HepG2 (cell line): ENCODE results near the gene SAMD14. TPM values are rescaled to one million over a fixed set of nuclear protein-coding genes. Genes with fewer than 3 reads are reported as not detected.

Source experiments
- ATAD3A ChIP-seq: sonication (generic); formaldehyde crosslinking; IDR thresholded peaks from 2 replicates; pipeline ENCODE4 v1.4.0; 2020; ENCODE audit warnings: missing genetic modification reagents
- ATF4 ChIP-seq, 2 experiments: fragments of 450-650 bp in 1 of 2; sonication (generic) in 1 of 2; formaldehyde crosslinking; IDR thresholded peaks; 2 replicates each; pipeline versions ENCODE4 v1.5.0 to v1.8.0; 2020 to 2022; ENCODE audit warnings: mild to moderate bottlenecking in 1 of 2, missing genetic modification reagents in 1 of 2
- DMTF1 ChIP-seq: sonication (generic); formaldehyde crosslinking; IDR thresholded peaks from 2 replicates; pipeline ENCODE4 v1.4.0; 2020; ENCODE audit warnings: mild to moderate bottlenecking, missing genetic modification reagents
- EEA1 ChIP-seq: sonication (generic); formaldehyde crosslinking; IDR thresholded peaks from 2 replicates; pipeline ENCODE4 v1.5.1; 2020; ENCODE audit warnings: mild to moderate bottlenecking, missing genetic modification reagents, borderline replicate concordance
- EED ChIP-seq: sonication (generic); formaldehyde crosslinking; IDR thresholded peaks from 2 replicates; pipeline ENCODE4 v1.5.0; 2020; ENCODE audit warnings: mild to moderate bottlenecking, missing genetic modification reagents
- KLF6 ChIP-seq: IDR thresholded peaks from 2 replicates; pipeline ENCODE4 v1.8.0; 2016; ENCODE audit warnings: missing biosample characterization, missing genetic modification reagents
- MTERF4 ChIP-seq: sonication (generic); formaldehyde crosslinking; IDR thresholded peaks from 2 replicates; pipeline ENCODE4 v1.8.0; 2023; ENCODE audit warnings: mild to moderate bottlenecking, missing genetic modification reagents
- NR1H2 ChIP-seq: sonication (generic); formaldehyde crosslinking; IDR thresholded peaks from 2 replicates; pipeline ENCODE4 v1.8.1; 2022; ENCODE audit warnings: low read depth, missing genetic modification reagents, borderline replicate concordance
- PAWR ChIP-seq: sonication (generic); formaldehyde crosslinking; IDR thresholded peaks from 2 replicates; pipeline ENCODE4 v1.4.0; 2020; ENCODE audit warnings: missing genetic modification reagents, mild to moderate bottlenecking, borderline replicate concordance
- PCBP2 ChIP-seq: fragments of 200-400 bp; formaldehyde crosslinking; optimal IDR thresholded peaks from 2 replicates; pipeline ENCODE3; 2018; ENCODE audit warnings: low read length, low read depth; ENCODE audit not compliant: poor library complexity, severe bottlenecking
- SMARCC2 ChIP-seq: fragments of 450-650 bp; IDR thresholded peaks from 2 replicates; pipeline ENCODE4 v1.6.1; 2017; ENCODE audit warnings: antibody characterized with exemption, mild to moderate bottlenecking
- ZBTB3 ChIP-seq: sonication (generic); formaldehyde crosslinking; IDR thresholded peaks from 2 replicates; pipeline ENCODE4 v1.4.0; 2020; ENCODE audit warnings: low read depth, mild to moderate bottlenecking, moderate library complexity, missing genetic modification reagents, borderline replicate concordance
- ZBTB44 ChIP-seq: sonication (generic); formaldehyde crosslinking; IDR thresholded peaks from 2 replicates; pipeline ENCODE4 v1.4.0; 2020; ENCODE audit warnings: missing genetic modification reagents
- ZNF18 ChIP-seq: sonication (generic); formaldehyde crosslinking; IDR thresholded peaks from 2 replicates; pipeline ENCODE4 v1.8.0; 2022; ENCODE audit warnings: mild to moderate bottlenecking, missing genetic modification reagents; ENCODE audit not compliant: insufficient replicate concordance
- ZNF280D ChIP-seq: sonication (generic); formaldehyde crosslinking; IDR thresholded peaks from 2 replicates; pipeline ENCODE4 v1.5.1; 2020; ENCODE audit warnings: mild to moderate bottlenecking, missing genetic modification reagents
- ZNF564 ChIP-seq: sonication (generic); formaldehyde crosslinking; IDR thresholded peaks from 2 replicates; pipeline ENCODE4 v1.8.1; 2023; ENCODE audit warnings: mild to moderate bottlenecking, missing genetic modification reagents
- ZNF670 ChIP-seq: sonication (generic); formaldehyde crosslinking; IDR thresholded peaks from 2 replicates; pipeline ENCODE4 v1.8.0; 2022; ENCODE audit warnings: mild to moderate bottlenecking, missing genetic modification reagents, borderline replicate concordance
- ZNF83 ChIP-seq: sonication (generic); formaldehyde crosslinking; IDR thresholded peaks from 2 replicates; pipeline ENCODE4 v1.4.0; 2020; ENCODE audit warnings: missing genetic modification reagents, mild to moderate bottlenecking, borderline replicate concordance
- polyA plus RNA-seq, 8 experiments: library from polyadenylated mRNA; depleted of rRNA in 3 of 8; stranded (reverse) in 7 of 8; unstranded in 1 of 8; fragments of >200 nt; fragmentation: Illumina TruSeq in 4 of 8; extraction: Trizol in 4 of 8; gene quantifications; 2 replicates each; pipeline versions ENCODE4 v1.2.1 to v1.2.3, GENCODE V29; 2011 to 2016; ENCODE audit warnings: low read depth in 4 of 8, missing spikeins in 1 of 8, mixed read lengths in 1 of 8; ENCODE audit not compliant: insufficient read depth in 1 of 8
- total RNA-seq, 5 experiments: library from RNA; depleted of rRNA; stranded (reverse); fragments of >200 nt; fragmentation: Illumina TruSeq; extraction: Trizol; gene quantifications; 2 replicates each; pipeline ENCODE4 v1.2.3, GENCODE V29; 2016; ENCODE audit warnings: low read depth in 1 of 5

SAMD14 gene
- total and polyA plus RNA-seq, 2 of the 13 experiments (the other 11 are each of a cell fraction or from before 2014, with no cell fraction given), result 0.07 to 0.22 TPM

GRCh38 chr17:50151937-50152547 is 22.1 kb upstream of the SAMD14 start (continued):
- TF ChIP-seq EEA1 (CRISPR knock-in tag) (no peak), ZBTB44 (CRISPR knock-in tag) (no peak), ZNF280D (peak; percentile 66; the same call in 1 of the 2 replicates), ZBTB3 (no peak), DMTF1 (CRISPR knock-in tag) (no peak), ZNF564 (CRISPR knock-in tag) (no peak), NR1H2 (no peak), PAWR (CRISPR knock-in tag) (no peak), ZNF670 (CRISPR knock-in tag) (no peak), ATAD3A (CRISPR knock-in tag) (no peak), EED (peak; percentile 76; the same call in 1 of the 2 replicates), MTERF4 (peak; percentile 69; the same call in 1 of the 2 replicates), ATF4 (CRISPR knock-in tag; IDR thresholded peaks at IDR 0.05) (no peak), PCBP2 (peak; percentile 75), ZNF18 (no peak), ZNF83 (CRISPR knock-in tag) (peak; percentile 63; the same call in 1 of the 2 replicates), SMARCC2 (no peak), KLF6 (peak; percentile 62; the same call in 1 of the 2 replicates)
